Caco-2 (cell line): Measurements from ENCODE around the gene GGTLC1. TPM values are rescaled to one million over a fixed set of nuclear protein-coding genes. Genes with fewer than 3 reads are reported as not detected.

Experiments used
- BruUV-seq: library from RNA; stranded (reverse); fragments of 400-500 nt; replicated peaks from 2 replicates; lab custom pipeline; 2021; lab: Mats Ljungman, UMichigan
- CTCF ChIA-PET: fragments of 300-600 bp; sonication (Branson Sonifier 250); formaldehyde crosslinking; loops from one replicate; lab custom pipeline; 2022; ENCODE audit warnings: antibody characterized with exemption; lab: Charles Lee
- POLR2A ChIA-PET: fragments of 300-600 bp; sonication (Branson Sonifier 250); formaldehyde crosslinking; loops from one replicate; lab custom pipeline; 2022; ENCODE audit warnings: antibody characterized with exemption; lab: Charles Lee
- DNase-seq, 2 experiments: peaks; one replicate each; pipeline versions ENCODE4 v3.0.0 to v3.0.0-alpha.2; 2020 to 2022
- H3K27me3 ChIP-seq: replicated peaks from 2 replicates; pipeline ENCODE4 v1.6.0; 2011; ENCODE audit warnings: low read length; ENCODE audit not compliant: control insufficient read depth, insufficient read depth
- H3K36me3 ChIP-seq: 2 replicates; pipeline ENCODE4 v1.5.1; 2011; ENCODE audit warnings: low read length; ENCODE audit not compliant: control insufficient read depth, insufficient read depth
- H3K4me1 ChIP-seq: fragments of 250-450 bp; sonication (Bioruptor Pico); 2 replicates; pipeline ENCODE4 v1.5.1; 2020; ENCODE audit warnings: mild to moderate bottlenecking
- H3K4me3 ChIP-seq: 2 replicates; pipeline ENCODE4 v1.5.1; 2011; ENCODE audit warnings: low read depth, mild to moderate bottlenecking, control low read depth, low read length
- H3K9me3 ChIP-seq: fragments of 250-450 bp; sonication (Bioruptor Pico); 2 replicates; pipeline ENCODE4 v1.5.1; 2020; ENCODE audit warnings: mild to moderate bottlenecking, moderate library complexity
- H3K27ac Mint-ChIP-seq: one replicate; pipeline ENCODE4 v1.8.0; 2022; ENCODE audit warnings: mixed read lengths; ENCODE audit not compliant: unreplicated experiment
- H3K27me3 Mint-ChIP-seq: one replicate; pipeline ENCODE4 v1.8.0; 2022; ENCODE audit warnings: mixed read lengths; ENCODE audit not compliant: insufficient read depth, unreplicated experiment
- H3K36me3 Mint-ChIP-seq: one replicate; pipeline ENCODE4 v1.8.0; 2022; ENCODE audit warnings: mild to moderate bottlenecking, mixed read lengths; ENCODE audit not compliant: insufficient read depth, unreplicated experiment
- H3K4me1 Mint-ChIP-seq: one replicate; pipeline ENCODE4 v1.8.0; 2022; ENCODE audit warnings: low read depth, mixed read lengths; ENCODE audit not compliant: unreplicated experiment
- H3K4me3 Mint-ChIP-seq: one replicate; pipeline ENCODE4 v1.8.0; 2022; ENCODE audit warnings: mild to moderate bottlenecking, moderate library complexity, mixed read lengths; ENCODE audit not compliant: unreplicated experiment
- H3K9me3 Mint-ChIP-seq: one replicate; pipeline ENCODE4 v1.8.0; 2022; ENCODE audit warnings: mixed read lengths; ENCODE audit not compliant: unreplicated experiment
- intact Hi-C: fragments of 100-400 bp; cut with micrococcal nuclease; formaldehyde crosslinking; loops from one replicate; pipeline ENCODE4 v1.10.0; 2022; ENCODE audit not compliant: unreplicated experiment
- total RNA-seq: library from RNA; stranded (reverse); gene quantifications from 2 replicates; pipeline ENCODE4 v1.2.3, GENCODE V29; 2022
- TF ChIP-seq, protein P1 (sequence below), 2 experiments: fragments of 200-600 bp in 1 of 2; IDR thresholded peaks; 1 replicate in 1 of 2; 2 replicates in 1 of 2; pipeline versions ENCODE4 v1.5.1 to v1.8.0; 2011 to 2022; ENCODE audit warnings: antibody characterized with exemption in 1 of 2, control low read depth in 1 of 2, inconsistent platforms in 1 of 2, low read depth in 1 of 2, low read length in 1 of 2, mild to moderate bottlenecking in 1 of 2, moderate library complexity in 1 of 2; ENCODE audit not compliant: insufficient read depth in 1 of 2, severe bottlenecking in 1 of 2, unreplicated experiment in 1 of 2

Gene GGTLC1
- total RNA-seq, 1 experiment from 2014 or later = 0.68 TPM

- Histone ChIP-seq H3K36me3 (no peaks in the 10 kb centered on the region), H3K4me1 (no peaks in the 10 kb centered on the region), H3K27me3 (no peaks in the 10 kb centered on the region), H3K9me3 (no peaks in the 10 kb centered on the region), H3K4me3 (no peak overlapping the region)
- ChIA-PET POLR2A (no interaction called here), CTCF (no interaction called here)
- intact Hi-C loops = no loop called here
- BruUV-seq = no TSS peak
- Mint-ChIP-seq H3K9me3 (no peaks in the 10 kb centered on the region), H3K4me1 (no peaks in the 10 kb centered on the region), H3K27ac (no peak overlapping the region), H3K27me3 (peaks cover 3% of the 10 kb centered on the region), H3K4me3 (no peak overlapping the region), H3K36me3 (no peaks in the 10 kb centered on the region)
- DNase-seq = no peak
- TF ChIP-seq, protein P1, sequence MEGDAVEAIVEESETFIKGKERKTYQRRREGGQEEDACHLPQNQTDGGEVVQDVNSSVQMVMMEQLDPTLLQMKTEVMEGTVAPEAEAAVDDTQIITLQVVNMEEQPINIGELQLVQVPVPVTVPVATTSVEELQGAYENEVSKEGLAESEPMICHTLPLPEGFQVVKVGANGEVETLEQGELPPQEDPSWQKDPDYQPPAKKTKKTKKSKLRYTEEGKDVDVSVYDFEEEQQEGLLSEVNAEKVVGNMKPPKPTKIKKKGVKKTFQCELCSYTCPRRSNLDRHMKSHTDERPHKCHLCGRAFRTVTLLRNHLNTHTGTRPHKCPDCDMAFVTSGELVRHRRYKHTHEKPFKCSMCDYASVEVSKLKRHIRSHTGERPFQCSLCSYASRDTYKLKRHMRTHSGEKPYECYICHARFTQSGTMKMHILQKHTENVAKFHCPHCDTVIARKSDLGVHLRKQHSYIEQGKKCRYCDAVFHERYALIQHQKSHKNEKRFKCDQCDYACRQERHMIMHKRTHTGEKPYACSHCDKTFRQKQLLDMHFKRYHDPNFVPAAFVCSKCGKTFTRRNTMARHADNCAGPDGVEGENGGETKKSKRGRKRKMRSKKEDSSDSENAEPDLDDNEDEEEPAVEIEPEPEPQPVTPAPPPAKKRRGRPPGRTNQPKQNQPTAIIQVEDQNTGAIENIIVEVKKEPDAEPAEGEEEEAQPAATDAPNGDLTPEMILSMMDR (IDR thresholded peaks at IDR 0.05; ENCODE audit: insufficient read depth in 1 of 2, low read depth in 1 of 2, low read length in 1 of 2, severe bottlenecking in 1 of 2, unreplicated experiment in 1 of 2) = no peak
Measured at GRCh38 chr20:23954008-23954745, 34.4 kb downstream of the GGTLC1 start.

- Histone ChIP-seq H3K4me3 (no peak overlapping the region), H3K27me3 (no peaks in the 10 kb centered on the region; the same call in 1 of the 2 replicates), H3K4me1 (no peaks in the 10 kb centered on the region), H3K9me3 (no peaks in the 10 kb centered on the region), H3K36me3 (no peaks in the 10 kb centered on the region)
- Mint-ChIP-seq H3K27ac (no peak overlapping the region), H3K4me3 (no peak overlapping the region), H3K27me3 (peaks cover 3% of the 10 kb centered on the region), H3K36me3 (no peaks in the 10 kb centered on the region), H3K9me3 (no peaks in the 10 kb centered on the region), H3K4me1 (no peaks in the 10 kb centered on the region)
- BruUV-seq = no TSS peak
- TF ChIP-seq, protein P1 (IDR thresholded peaks at IDR 0.05; ENCODE audit: insufficient read depth in 1 of 2, low read depth in 1 of 2, low read length in 1 of 2, severe bottlenecking in 1 of 2, unreplicated experiment in 1 of 2) = no peak
- ChIA-PET CTCF (no interaction called here), POLR2A (no interaction called here)
- intact Hi-C loops = no loop called here
- DNase-seq = no peak
Measured at GRCh38 chr20:23946206-23946605, 42.4 kb downstream of the GGTLC1 start.

- Histone ChIP-seq H3K9me3 (no peaks in the 10 kb centered on the region), H3K4me3 (no peak overlapping the region), H3K27me3 (no peaks in the 10 kb centered on the region; the same call in 1 of the 2 replicates), H3K36me3 (no peaks in the 10 kb centered on the region), H3K4me1 (no peaks in the 10 kb centered on the region)
- Mint-ChIP-seq H3K36me3 (no peaks in the 10 kb centered on the region), H3K27ac (no peak overlapping the region), H3K27me3 (no peaks in the 10 kb centered on the region), H3K9me3 (no peaks in the 10 kb centered on the region), H3K4me1 (no peaks in the 10 kb centered on the region), H3K4me3 (no peak overlapping the region)
- DNase-seq = no peak
- TF ChIP-seq, protein P1 (IDR thresholded peaks at IDR 0.05; ENCODE audit: insufficient read depth in 1 of 2, low read depth in 1 of 2, low read length in 1 of 2, severe bottlenecking in 1 of 2, unreplicated experiment in 1 of 2) = no peak
- POLR2A ChIA-PET = no interaction called here
- CTCF ChIA-PET = no interaction called here
- intact Hi-C loops = no loop called here
- BruUV-seq = no TSS peak
Measured at GRCh38 chr20:23943304-23943703, 45.3 kb downstream of the GGTLC1 start.
